H1 (cell line): ENCODE data around the gene SIRT6. TPM values are rescaled to one million over a fixed set of nuclear protein-coding genes. Genes with fewer than 3 reads are reported as not detected.

Source experiments
- CTCF ChIA-PET: fragments of 300-600 bp; sonication (Branson Sonifier 250); formaldehyde crosslinking; loops from one replicate; lab custom pipeline; 2021; ENCODE audit not compliant: partially characterized antibody; lab: Charles Lee
- POLR2A ChIA-PET: fragments of 300-600 bp; sonication (Branson Sonifier 250); formaldehyde crosslinking; loops from one replicate; lab custom pipeline; 2021; ENCODE audit warnings: inconsistent platforms; ENCODE audit not compliant: partially characterized antibody; lab: Charles Lee
- DNase-seq, 2 experiments: peaks; one replicate each; pipeline versions ENCODE4 v3.0.0 to v3.0.0-alpha.2; 2010 to 2022; ENCODE audit warnings: low spot score in 2 of 2, low read depth in 1 of 2, mixed read lengths in 1 of 2
- FAIRE-seq: peaks from 2 replicates; lab custom pipeline; 2011; peaks lifted over from hg19 to GRCh38; lab: Jason Lieb, UNC
- H2AFZ ChIP-seq: 2 replicates; pipeline ENCODE4 v1.8.1; 2012; ENCODE audit warnings: low read length, inconsistent platforms
- H2AK5ac ChIP-seq: 2 replicates; pipeline ENCODE4 v1.6.1; 2013; ENCODE audit warnings: low read depth, low read length
- H2BK120ac ChIP-seq: replicated peaks from 2 replicates; pipeline ENCODE3; 2013; ENCODE audit warnings: low read depth, low read length, inconsistent platforms
- H2BK12ac ChIP-seq: 2 replicates; pipeline ENCODE4 v1.6.1; 2013; ENCODE audit warnings: low read depth, low read length
- H2BK15ac ChIP-seq: 2 replicates; pipeline ENCODE4 v1.6.1; 2013; ENCODE audit warnings: low read length
- H2BK20ac ChIP-seq: 2 replicates; pipeline ENCODE4 v1.6.1; 2013; ENCODE audit warnings: low read length
- H2BK5ac ChIP-seq: 2 replicates; pipeline ENCODE4 v1.6.1; 2013; ENCODE audit warnings: low read depth, low read length
- H3K14ac ChIP-seq: 2 replicates; pipeline ENCODE4 v1.6.1; 2013; ENCODE audit warnings: inconsistent platforms; ENCODE audit not compliant: insufficient read length
- H3K18ac ChIP-seq: 2 replicates; pipeline ENCODE4 v1.6.1; 2013; ENCODE audit warnings: low read length; ENCODE audit errors: extremely low read depth
- H3K23ac ChIP-seq: 2 replicates; pipeline ENCODE4 v1.6.1; 2013; ENCODE audit warnings: inconsistent platforms; ENCODE audit not compliant: insufficient read length
- H3K23me2 ChIP-seq: 2 replicates; pipeline ENCODE4 v1.6.1; 2013; ENCODE audit warnings: low read depth, low read length
- H3K27ac ChIP-seq: 2 replicates; pipeline ENCODE4 v1.6.1; 2011; ENCODE audit warnings: low read depth, low read length, inconsistent platforms
- H3K27me3 ChIP-seq, 4 experiments: replicated peaks in 1 of 4; 1 replicate in 1 of 4; 2 replicates in 3 of 4; pipeline versions ENCODE4 v1.6.1 to v1.8.1; 2011 to 2013; ENCODE audit warnings: low read length in 3 of 4, mild to moderate bottlenecking in 3 of 4, inconsistent platforms in 2 of 4, mixed read lengths in 2 of 4, moderate library complexity in 1 of 4; ENCODE audit not compliant: control insufficient read depth in 3 of 4, insufficient read depth in 3 of 4; ENCODE audit errors: extremely low read depth in 1 of 4
- H3K36me3 ChIP-seq, 4 experiments: 2 replicates each; pipeline versions ENCODE4 v1.6.1 to v1.8.1; 2011 to 2013; ENCODE audit warnings: mild to moderate bottlenecking in 4 of 4, low read length in 3 of 4, moderate library complexity in 2 of 4, control low read depth in 1 of 4, inconsistent platforms in 1 of 4; ENCODE audit not compliant: insufficient read depth in 4 of 4, control insufficient read depth in 2 of 4
- H3K4ac ChIP-seq: replicated peaks from 2 replicates; pipeline ENCODE3; 2013; ENCODE audit warnings: low read length, low read depth, mixed read lengths, inconsistent platforms; ENCODE audit not compliant: insufficient read length
- H3K4me1 ChIP-seq, 4 experiments: replicated peaks in 1 of 4; 1 replicate in 1 of 4; 2 replicates in 3 of 4; pipeline versions ENCODE4 v1.6.1 to v1.8.1; 2011 to 2013; ENCODE audit warnings: low read length in 3 of 4, inconsistent platforms in 2 of 4, mixed read lengths in 1 of 4; ENCODE audit not compliant: insufficient read depth in 4 of 4, control insufficient read depth in 3 of 4
- H3K4me2 ChIP-seq, 2 experiments: 2 replicates each; pipeline versions ENCODE4 v1.6.1 to v1.8.1; 2011 to 2013; ENCODE audit warnings: low read depth in 2 of 2, low read length in 2 of 2, control low read depth in 1 of 2, inconsistent platforms in 1 of 2, mild to moderate bottlenecking in 1 of 2; ENCODE audit not compliant: insufficient read depth in 1 of 2
- H3K4me3 ChIP-seq, 4 experiments: fragments of 200-600, 300-600 bp in 1 of 4; sonication (generic), shearing (Covaris generic), sonication (Bioruptor Twin) in 1 of 4; 2 replicates each; pipeline versions ENCODE4 v1.5.1 to v1.8.1; 2011 to 2016; ENCODE audit warnings: low read length in 4 of 4, low read depth in 3 of 4, control low read depth in 2 of 4, inconsistent platforms in 2 of 4, mild to moderate bottlenecking in 2 of 4, mixed read lengths in 1 of 4, moderate library complexity in 1 of 4; ENCODE audit not compliant: insufficient read depth in 2 of 4; ENCODE audit errors: extremely low read depth in 1 of 4
- H3K56ac ChIP-seq: replicated peaks from 2 replicates; pipeline ENCODE3; 2013; ENCODE audit warnings: low read depth, mild to moderate bottlenecking, mixed read lengths, low read length, inconsistent platforms; ENCODE audit not compliant: insufficient read length
- H3K79me1 ChIP-seq: 2 replicates; pipeline ENCODE4 v1.6.1; 2013; ENCODE audit warnings: low read depth, low read length, control low read depth
- H3K79me2 ChIP-seq, 2 experiments: 2 replicates each; pipeline versions ENCODE4 v1.6.1 to v1.8.1; 2012 to 2013; ENCODE audit warnings: low read length in 2 of 2, mild to moderate bottlenecking in 2 of 2, inconsistent platforms in 1 of 2; ENCODE audit not compliant: insufficient read depth in 2 of 2, control insufficient read depth in 1 of 2
- H3K9ac ChIP-seq, 4 experiments: replicated peaks in 1 of 4; 1 replicate in 1 of 4; 2 replicates in 3 of 4; pipeline versions ENCODE4 v1.6.1 to v1.8.1; 2011 to 2013; ENCODE audit warnings: low read depth in 3 of 4, low read length in 3 of 4, control low read depth in 2 of 4, mild to moderate bottlenecking in 2 of 4, moderate library complexity in 2 of 4, inconsistent platforms in 1 of 4; ENCODE audit errors: extremely low read depth in 1 of 4
- H3K9me3 ChIP-seq, 2 experiments: 2 replicates each; pipeline versions ENCODE4 v1.6.1 to v1.8.1; 2012 to 2013; ENCODE audit warnings: mild to moderate bottlenecking in 2 of 2, moderate library complexity in 2 of 2, control low read depth in 1 of 2, inconsistent platforms in 1 of 2, low read depth in 1 of 2, low read length in 1 of 2, mixed read lengths in 1 of 2; ENCODE audit not compliant: insufficient read depth in 2 of 2
- H4K20me1 ChIP-seq, 2 experiments: replicated peaks in 1 of 2; 2 replicates each; pipeline versions ENCODE3 to v1.8.1; 2011 to 2013; ENCODE audit warnings: inconsistent platforms in 2 of 2, low read length in 2 of 2, mild to moderate bottlenecking in 1 of 2; ENCODE audit not compliant: insufficient read depth in 2 of 2, control insufficient read depth in 1 of 2
- H4K5ac ChIP-seq: 2 replicates; pipeline ENCODE4 v1.6.1; 2013; ENCODE audit warnings: low read length, low read depth, mixed read lengths, inconsistent platforms; ENCODE audit not compliant: insufficient read length
- H4K8ac ChIP-seq: 2 replicates; pipeline ENCODE4 v1.8.0; 2013; ENCODE audit warnings: mild to moderate bottlenecking, moderate library complexity, low read length, inconsistent platforms; ENCODE audit not compliant: insufficient read depth; ENCODE audit errors: extremely low read depth
- H4K91ac ChIP-seq: replicated peaks from 2 replicates; pipeline ENCODE3; 2013; ENCODE audit warnings: low read length, mixed read lengths, inconsistent platforms; ENCODE audit not compliant: insufficient read length
- BRCA1 ChIP-seq: IDR thresholded peaks from 2 replicates; pipeline ENCODE4 v1.6.1; 2012; ENCODE audit warnings: low read depth, low read length, improper control_type of control experiment
- CBX5 ChIP-seq: fragments of 300-800, 300-1000 bp; sonication (generic); IDR thresholded peaks from 2 replicates; pipeline ENCODE4 v1.7.1; 2016; ENCODE audit warnings: antibody characterized with exemption, low read length, low read depth
- EP300 ChIP-seq, 2 experiments: IDR thresholded peaks; 1 replicate in 1 of 2; 2 replicates in 1 of 2; pipeline ENCODE4 v1.6.1; 2011 to 2012; ENCODE audit warnings: low read depth in 2 of 2, low read length in 2 of 2, mild to moderate bottlenecking in 2 of 2, borderline replicate concordance in 1 of 2, inconsistent platforms in 1 of 2, moderate library complexity in 1 of 2
- HDAC6 ChIP-seq: IDR thresholded peaks from one replicate; pipeline ENCODE4 v1.7.1; 2012; ENCODE audit warnings: low read depth, mild to moderate bottlenecking, inconsistent platforms, low read length, moderate library complexity
- JUN ChIP-seq: IDR thresholded peaks from 2 replicates; pipeline ENCODE4 v1.6.1; 2011; ENCODE audit warnings: low read depth, mild to moderate bottlenecking, improper control_type of control experiment, low read length
- NANOG ChIP-seq: IDR thresholded peaks from 2 replicates; pipeline ENCODE4 v1.6.1; 2011; ENCODE audit warnings: low read length, low read depth, mild to moderate bottlenecking, inconsistent platforms; ENCODE audit not compliant: insufficient read depth, poor library complexity, severe bottlenecking
- POLR2A ChIP-seq, 2 experiments: IDR thresholded peaks; 1 replicate in 1 of 2; 2 replicates in 1 of 2; pipeline ENCODE4 v1.6.1; 2011; ENCODE audit warnings: low read depth in 2 of 2, low read length in 2 of 2, mild to moderate bottlenecking in 2 of 2; ENCODE audit errors: control extremely low read depth in 1 of 2
- POU5F1 ChIP-seq: IDR thresholded peaks from 2 replicates; pipeline ENCODE4 v1.6.1; 2011; ENCODE audit warnings: low read depth, mild to moderate bottlenecking, low read length, moderate library complexity
- RBBP5 ChIP-seq: IDR thresholded peaks from 2 replicates; pipeline ENCODE4 v1.7.1; 2012; ENCODE audit warnings: low read depth, mild to moderate bottlenecking, inconsistent platforms, low read length, moderate library complexity, borderline replicate concordance
- RNF2 ChIP-seq: fragments of 200-900, 300-1000 bp; sonication (generic); IDR thresholded peaks from 2 replicates; pipeline ENCODE4 v1.7.1; 2016; ENCODE audit warnings: borderline replicate concordance, low read depth, mild to moderate bottlenecking, antibody characterized with exemption, low read length; ENCODE audit not compliant: poor library complexity, severe bottlenecking; ENCODE audit errors: missing control alignments
- SIN3A ChIP-seq, 2 experiments: IDR thresholded peaks in 1 of 2; conservative IDR thresholded peaks in 1 of 2; 2 replicates each; pipeline ENCODE4 v1.6.1; 2011 to 2012; ENCODE audit warnings: low read length in 2 of 2, improper control_type of control experiment in 1 of 2, low read depth in 1 of 2, mild to moderate bottlenecking in 1 of 2
- SUZ12 ChIP-seq: fragments of 200-600 bp; sonication (generic); IDR thresholded peaks from 2 replicates; pipeline ENCODE4 v1.6.1; 2012; ENCODE audit warnings: mild to moderate bottlenecking, inconsistent platforms, low read length, moderate library complexity, mixed read lengths
- TEAD4 ChIP-seq: IDR thresholded peaks from 2 replicates; pipeline ENCODE4 v1.6.1; 2012; ENCODE audit warnings: low read depth, low read length, inconsistent platforms, mixed read lengths
- WGBS, 2 experiments: shearing (Covaris generic) in 1 of 2; methylation state at CpG; one replicate each; pipeline versions ENCODE4 v1.1.6 to v1.1.7; 2013 to 2015; ENCODE audit warnings: low lambda C conversion rate in 2 of 2, mixed read lengths in 2 of 2, inconsistent platforms in 1 of 2, low coverage in 1 of 2, missing lambda C conversion rate in 1 of 2; ENCODE audit not compliant: insufficient replicate concordance in 2 of 2, insufficient coverage in 1 of 2, insufficient read length in 1 of 2; ENCODE audit errors: extremely low coverage in 1 of 2, missing lambda C conversion rate in 1 of 2; 5-methylcytosine and 5-hydroxymethylcytosine counted together
- polyA plus RNA-seq, 7 experiments: library from polyadenylated mRNA; depleted of rRNA in 3 of 7; stranded (reverse) in 5 of 7; unstranded in 2 of 7; fragments of >200 nt in 5 of 7; fragments of 200-250 nt in 2 of 7; gene quantifications; 1 replicate in 5 of 7; 2 replicates in 1 of 7; 4 replicates in 1 of 7; pipeline versions ENCODE4 v1.2.1 to v1.2.3, GENCODE V29; 2011 to 2013; ENCODE audit warnings: missing spikeins in 2 of 7, mixed read lengths in 2 of 7
- total RNA-seq: library from RNA; stranded (reverse); fragmentation: NEBNext Ultra II Directional; extraction: Animal tissue kit (Norgen Biotek cat#: 25700); gene quantifications from 2 replicates; pipeline ENCODE4 v1.2.1, GENCODE V29; 2021

The SIRT6 gene
- total and polyA plus RNA-seq, 2 of the 8 experiments (the other 6 are each of a cell fraction or from before 2014, with no cell fraction given), result 25.2 to 27.0 TPM

GRCh38 chr19:4171676-4172075 is 10.7 kb downstream of the SIRT6 start:
- Histone ChIP-seq H4K5ac (no peak overlapping the region), H3K4me1 (peaks cover 0 to 2% (median 0%) of the 10 kb centered on the region in 4 experiments; a peak in 1 of 7 replicates), H3K79me1 (no peaks in the 10 kb centered on the region), H3K4ac (no peak overlapping the region), H2BK12ac (no peak overlapping the region), H2BK5ac (no peak overlapping the region), H3K23ac (no peak overlapping the region), H3K14ac (no peak overlapping the region), H3K9ac (no peak overlapping the region), H3K4me2 (no peak overlapping the region), H3K27ac (no peak overlapping the region), H4K8ac (no peak overlapping the region), H4K20me1 (peaks cover 0 to 6% of the 10 kb centered on the region in 2 experiments), H3K79me2 (no peaks in the 10 kb centered on the region), H3K27me3 (peaks cover 0 to 19% (median 6%) of the 10 kb centered on the region in 4 experiments; a peak in 6 of 7 replicates), H3K18ac (no peak overlapping the region), H3K36me3 (no peaks in the 10 kb centered on the region), H3K23me2 (peaks cover 1% of the 10 kb centered on the region; the same call in 1 of the 2 replicates), H3K56ac (no peak overlapping the region), H2BK120ac (no peak overlapping the region), H3K9me3 (no peaks in the 10 kb centered on the region), H2AK5ac (no peak overlapping the region), H4K91ac (no peak overlapping the region), H3K4me3 (no peak overlapping the region), H2BK20ac (no peak overlapping the region), H2BK15ac (no peak overlapping the region), H2AFZ (no peak overlapping the region)
- ChIA-PET CTCF (interaction anchor here (0.5 to 8.4 kb wide), 3 partner anchors 9 to 30 kb away, joined by 3 to 91 read pairs (median 3); partner anchors contain the start of gene CREB3L3), POLR2A (interaction anchor here (1.3 kb wide), 1 partner anchor 191 kb away, joined by 3 read pairs; no protein-coding TSS in a partner anchor)
- 77% methylated on average over 22 of the region's 22 CpGs; no CpG with 5 or more reads in 1 of the 2 experiments for WGBS, 2 experiments
- FAIRE-seq (no peak), DNase-seq (no peak)
- TF ChIP-seq RBBP5, result no peak
- TF ChIP-seq CBX5, result no peak
- TF ChIP-seq RNF2, result no peak
- TF ChIP-seq JUN, result no peak
- no peak for TF ChIP-seq SIN3A (conservative IDR thresholded peaks at IDR 0.05 in 1 of 2, IDR thresholded peaks at IDR 0.05 in 1 of 2; ENCODE audit: low read depth in 1 of 2, low read length in 2 of 2)
- TF ChIP-seq SUZ12, result no peak
- no peak for TF ChIP-seq TEAD4
- no peak for TF ChIP-seq NANOG
- TF ChIP-seq POLR2A (IDR thresholded peaks at IDR 0.05; ENCODE audit: control extremely low read depth in 1 of 2, low read depth in 2 of 2, low read length in 2 of 2), result no peak
- no peak for TF ChIP-seq BRCA1
- no peak for TF ChIP-seq HDAC6
- no peak for TF ChIP-seq POU5F1
- no peak for TF ChIP-seq EP300 (IDR thresholded peaks at IDR 0.05; ENCODE audit: borderline replicate concordance in 1 of 2, low read depth in 2 of 2, low read length in 2 of 2)
